ENCODE measurements around the gene ADSS1.
"Not testable (repeated sequence)": the region's sequence is repeated elsewhere in the genome, so short reads cannot be mapped to it uniquely, and the experiment has no call there.

ADSS1 gene

GRCh38 chr14:104718871-104719270 lies 5.2 kb upstream of the ADSS1 start:
- no peak for DNase-seq

- no peak for DNase-seq
Observed at GRCh38 chr14:104719343-104719742, 4.7 kb upstream of the ADSS1 start.

GRCh38 chr14:104721505-104722431 lies 2.3 kb upstream of the ADSS1 start:
- no peak for DNase-seq

- DNase-seq = no peak
Observed at GRCh38 chr14:104722938-104723650, 935 bp upstream of the ADSS1 start.

GRCh38 chr14:104724407-104724980 lies 465 bp downstream of the ADSS1 start:
- DNase-seq = no peak

GRCh38 chr14:104724981-104725771 lies 1.1 kb downstream of the ADSS1 start:
- DNase-seq = no peak

GRCh38 chr14:104725772-104726548 lies 1.9 kb downstream of the ADSS1 start:
- no peak for DNase-seq

- no peak for DNase-seq
Observed at GRCh38 chr14:104726600-104727451, 2.8 kb downstream of the ADSS1 start.

- no peak for DNase-seq
Observed at GRCh38 chr14:104728631-104729030, 4.6 kb downstream of the ADSS1 start.

- not testable (repeated sequence) for DNase-seq
Observed at GRCh38 chr14:104729176-104729834, 5.3 kb downstream of the ADSS1 start.

GRCh38 chr14:104729835-104730181 lies 5.8 kb downstream of the ADSS1 start:
- DNase-seq = no peak

GRCh38 chr14:104730487-104730886 lies 6.5 kb downstream of the ADSS1 start:
- no peak for DNase-seq

GRCh38 chr14:104731320-104732294 lies 7.6 kb downstream of the ADSS1 start:
- DNase-seq = no peak

- DNase-seq = no peak
Observed at GRCh38 chr14:104732355-104732804, 8.4 kb downstream of the ADSS1 start.

GRCh38 chr14:104732931-104733681 lies 9.1 kb downstream of the ADSS1 start:
- DNase-seq = no peak

GRCh38 chr14:104734051-104734587 lies 10.1 kb downstream of the ADSS1 start:
- no peak for DNase-seq

GRCh38 chr14:104734601-104734990 lies 10.6 kb downstream of the ADSS1 start:
- no peak for DNase-seq

Measured in inflammatory macrophage treated with lipopolysaccharide for 4 hours (primary cell).